KMS-11 (cell line): ENCODE results near the gene KRT86.
"Not testable (repeated sequence)": the region's sequence is repeated elsewhere in the genome, so short reads cannot be mapped to it uniquely, and the experiment has no call there.

Source experiments
- H2AFZ ChIP-seq: fragments of 200-600 bp; sonication (generic); 2 replicates; pipeline ENCODE4 v1.6.1; 2016; ENCODE audit warnings: antibody characterized with exemption, mixed run types, low read depth
- H3K27ac ChIP-seq: fragments of 200-600 bp; sonication (generic); 2 replicates; pipeline ENCODE4 v1.6.1; 2016; ENCODE audit warnings: mild to moderate bottlenecking, mixed run types
- H3K27me3 ChIP-seq: fragments of 200-600 bp; sonication (generic); 2 replicates; pipeline ENCODE4 v1.6.1; 2017; ENCODE audit warnings: mild to moderate bottlenecking, low read depth, mixed run types, moderate library complexity; ENCODE audit not compliant: insufficient read depth
- H3K36me3 ChIP-seq: fragments of 200-600 bp; sonication (generic); 2 replicates; pipeline ENCODE4 v1.6.1; 2017; ENCODE audit warnings: mild to moderate bottlenecking, mixed run types; ENCODE audit not compliant: insufficient read depth
- H3K4me1 ChIP-seq: fragments of 200-600 bp; sonication (generic); 2 replicates; pipeline ENCODE4 v1.6.1; 2016; ENCODE audit warnings: mild to moderate bottlenecking, low read depth, mixed run types; ENCODE audit not compliant: poor library complexity, severe bottlenecking
- H3K4me2 ChIP-seq: fragments of 200-600 bp; sonication (generic); 2 replicates; pipeline ENCODE4 v1.7.0; 2016; ENCODE audit warnings: mild to moderate bottlenecking, mixed run types
- H3K4me3 ChIP-seq: fragments of 200-600 bp; sonication (generic); IDR thresholded peaks from 2 replicates; pipeline ENCODE4 v1.6.1; 2017; ENCODE audit warnings: low read depth, low read length, mixed read lengths; ENCODE audit not compliant: insufficient read depth
- H3K79me2 ChIP-seq: fragments of 200-600 bp; sonication (generic); 2 replicates; pipeline ENCODE4 v1.6.1; 2016; ENCODE audit warnings: low read depth, mixed run types; ENCODE audit not compliant: insufficient read depth
- H3K9ac ChIP-seq: fragments of 200-600 bp; sonication (generic); 2 replicates; pipeline ENCODE4 v1.6.1; 2016; ENCODE audit warnings: mild to moderate bottlenecking, mixed run types
- H4K20me1 ChIP-seq: fragments of 200-600 bp; sonication (generic); 2 replicates; pipeline ENCODE4 v1.6.1; 2016; ENCODE audit warnings: mild to moderate bottlenecking, mixed run types; ENCODE audit not compliant: insufficient read depth
- TF ChIP-seq, protein P1 (sequence below): fragments of 200-600 bp; sonication (generic); conservative IDR thresholded peaks from 2 replicates; pipeline ENCODE4 v1.6.1; 2017; ENCODE audit warnings: low read depth, mild to moderate bottlenecking, antibody characterized with exemption, low read length, moderate library complexity, mixed read lengths

The KRT86 gene

DNA sequence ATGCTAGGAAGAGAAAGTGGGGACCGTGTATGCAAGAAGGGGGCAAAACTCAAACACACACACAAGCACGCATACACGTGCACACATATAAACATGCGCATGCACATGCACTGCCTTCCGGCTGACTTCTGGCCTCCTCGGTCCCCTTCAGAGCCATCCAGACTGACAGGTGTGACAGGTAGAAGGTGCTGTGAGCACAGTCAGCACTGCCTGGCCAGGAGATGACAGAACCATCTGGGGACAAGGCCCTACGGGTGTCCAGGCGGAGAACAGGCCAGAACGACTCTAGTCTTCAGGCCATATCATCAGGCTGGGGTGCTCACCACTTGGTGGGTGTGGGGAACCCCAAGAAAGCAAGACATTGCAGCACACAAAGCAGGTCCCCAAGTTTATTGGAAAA, 39.5 kb downstream of the KRT86 start:
- no peaks in the 10 kb centered on the region for H4K20me1 ChIP-seq
- no peaks in the 10 kb centered on the region for H3K4me1 ChIP-seq
- H3K4me2 ChIP-seq, result no peak overlapping the region
- TF ChIP-seq, protein P1, sequence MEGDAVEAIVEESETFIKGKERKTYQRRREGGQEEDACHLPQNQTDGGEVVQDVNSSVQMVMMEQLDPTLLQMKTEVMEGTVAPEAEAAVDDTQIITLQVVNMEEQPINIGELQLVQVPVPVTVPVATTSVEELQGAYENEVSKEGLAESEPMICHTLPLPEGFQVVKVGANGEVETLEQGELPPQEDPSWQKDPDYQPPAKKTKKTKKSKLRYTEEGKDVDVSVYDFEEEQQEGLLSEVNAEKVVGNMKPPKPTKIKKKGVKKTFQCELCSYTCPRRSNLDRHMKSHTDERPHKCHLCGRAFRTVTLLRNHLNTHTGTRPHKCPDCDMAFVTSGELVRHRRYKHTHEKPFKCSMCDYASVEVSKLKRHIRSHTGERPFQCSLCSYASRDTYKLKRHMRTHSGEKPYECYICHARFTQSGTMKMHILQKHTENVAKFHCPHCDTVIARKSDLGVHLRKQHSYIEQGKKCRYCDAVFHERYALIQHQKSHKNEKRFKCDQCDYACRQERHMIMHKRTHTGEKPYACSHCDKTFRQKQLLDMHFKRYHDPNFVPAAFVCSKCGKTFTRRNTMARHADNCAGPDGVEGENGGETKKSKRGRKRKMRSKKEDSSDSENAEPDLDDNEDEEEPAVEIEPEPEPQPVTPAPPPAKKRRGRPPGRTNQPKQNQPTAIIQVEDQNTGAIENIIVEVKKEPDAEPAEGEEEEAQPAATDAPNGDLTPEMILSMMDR, result no peak
- no peak overlapping the region for H3K4me3 ChIP-seq
- H3K27ac ChIP-seq, result no peak overlapping the region
- no peaks in the 10 kb centered on the region; the same call in 1 of the 2 replicates for H3K27me3 ChIP-seq
- H3K9ac ChIP-seq, result no peak overlapping the region
- no peak overlapping the region for H2AFZ ChIP-seq
- H3K79me2 ChIP-seq, result no peaks in the 10 kb centered on the region
- H3K36me3 ChIP-seq, result no peaks in the 10 kb centered on the region

DNA sequence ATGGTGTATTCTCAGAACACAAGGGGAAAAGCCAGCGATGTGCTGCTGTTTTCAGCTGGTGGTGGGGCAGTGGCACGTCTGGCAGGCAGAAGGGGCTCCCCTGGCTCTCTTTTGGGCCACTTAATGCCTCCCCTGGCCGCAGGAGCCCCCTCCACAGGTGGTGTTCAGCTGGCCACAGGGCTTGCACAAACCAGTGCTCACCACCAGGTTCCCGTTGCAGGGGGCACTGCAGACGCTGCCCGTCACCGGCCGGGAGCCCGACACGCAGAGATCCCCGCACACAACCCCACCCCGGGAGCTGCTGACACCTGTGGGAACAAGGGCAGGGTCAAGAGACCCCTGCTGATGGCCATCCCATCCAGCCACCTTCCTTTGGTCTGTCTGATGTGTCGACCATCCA, 40.1 kb downstream of the KRT86 start:
- Histone ChIP-seq H3K79me2 (no peaks in the 10 kb centered on the region), H3K4me1 (no peaks in the 10 kb centered on the region), H2AFZ (no peak overlapping the region), H4K20me1 (no peaks in the 10 kb centered on the region), H3K27me3 (no peaks in the 10 kb centered on the region; the same call in 1 of the 2 replicates), H3K4me2 (no peak overlapping the region), H3K4me3 (no peak overlapping the region), H3K9ac (no peak overlapping the region), H3K27ac (no peak overlapping the region), H3K36me3 (no peaks in the 10 kb centered on the region)
- TF ChIP-seq, protein P1, result no peak

DNA sequence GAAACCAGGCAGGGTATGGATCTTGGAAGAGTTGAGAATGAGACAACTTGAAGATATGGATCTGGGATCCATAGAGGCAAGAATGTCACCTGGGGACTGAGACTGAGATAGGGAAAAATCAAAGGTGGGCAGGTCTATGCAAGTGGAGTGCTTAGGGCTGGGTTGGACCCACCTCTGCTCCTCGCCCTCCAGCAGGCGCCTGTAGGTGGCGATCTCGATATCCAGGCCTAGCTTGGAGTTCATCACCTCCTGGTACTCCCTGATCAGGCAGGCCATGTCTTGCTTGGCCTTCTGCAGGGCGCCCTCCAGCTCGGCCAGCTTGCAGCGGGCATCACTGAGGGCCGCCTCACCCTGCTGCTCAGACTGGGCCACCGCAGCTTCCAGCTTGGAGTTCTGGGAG, 41.3 kb downstream of the KRT86 start:
- not testable (repeated sequence) for H3K9ac ChIP-seq, H3K27ac ChIP-seq, H3K27me3 ChIP-seq, H3K79me2 ChIP-seq, H3K4me2 ChIP-seq, H3K36me3 ChIP-seq, H3K4me1 ChIP-seq, H2AFZ ChIP-seq, H3K4me3 ChIP-seq, H4K20me1 ChIP-seq
- TF ChIP-seq, protein P1, result 0 out of 2 replicates have a peak, but pooled peaks have one; percentile 25

DNA sequence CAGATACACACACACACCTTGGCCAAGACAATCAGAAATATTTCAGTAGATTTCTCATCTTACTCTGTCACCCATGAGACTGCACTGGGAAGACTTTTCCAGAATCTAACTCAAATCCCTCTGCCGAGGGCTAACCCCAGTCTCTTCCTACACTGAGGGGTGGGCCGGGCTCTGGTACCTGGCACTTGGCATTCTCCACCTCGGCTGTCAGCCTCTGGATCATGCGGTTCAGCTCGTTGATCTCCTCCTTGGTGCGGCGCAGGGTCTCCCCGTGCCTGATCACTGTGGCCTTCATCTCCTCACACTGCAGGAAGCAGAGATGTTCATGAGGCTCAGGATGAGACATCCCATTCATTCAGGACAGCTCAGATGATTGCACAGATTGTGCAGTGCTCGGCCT, 41.8 kb downstream of the KRT86 start:
- no peak overlapping the region for H2AFZ ChIP-seq
- no peaks in the 10 kb centered on the region for H3K79me2 ChIP-seq
- peaks cover 7% of the 10 kb centered on the region; the same call in 1 of the 2 replicates for H3K27me3 ChIP-seq
- H3K36me3 ChIP-seq, result no peaks in the 10 kb centered on the region
- H3K4me3 ChIP-seq, result no peak overlapping the region
- H3K27ac ChIP-seq, result no peak overlapping the region
- H4K20me1 ChIP-seq, result no peaks in the 10 kb centered on the region
- H3K4me2 ChIP-seq, result no peak overlapping the region
- H3K4me1 ChIP-seq, result no peaks in the 10 kb centered on the region
- TF ChIP-seq, protein P1, result no peak
- no peak overlapping the region for H3K9ac ChIP-seq
